OCI-LY1 (cell line): ENCODE data around the gene DPAGT1.

Source experiments
- H2AFZ ChIP-seq: fragments of 200-600 bp; sonication (generic), shearing (Covaris generic); 2 replicates; pipeline ENCODE4 v1.6.0; 2014; ENCODE audit warnings: antibody characterized with exemption, mild to moderate bottlenecking, low read length
- H3F3A ChIP-seq: fragments of 200-600 bp; sonication (generic), shearing (Covaris generic); 2 replicates; pipeline ENCODE4 v1.6.0; 2014; ENCODE audit warnings: mild to moderate bottlenecking, antibody characterized with exemption, low read length, moderate library complexity; ENCODE audit not compliant: insufficient read depth
- H3K27ac ChIP-seq: fragments of 200-600 bp; sonication (generic); 2 replicates; pipeline ENCODE4 v1.5.1; 2014; ENCODE audit warnings: low read length, mixed run types, mild to moderate bottlenecking, low read depth; ENCODE audit not compliant: poor library complexity, severe bottlenecking
- H3K27me3 ChIP-seq: fragments of 200-600 bp; sonication (generic); 2 replicates; pipeline ENCODE4 v1.6.0; 2014; ENCODE audit warnings: antibody characterized with exemption, mild to moderate bottlenecking, low read length, moderate library complexity; ENCODE audit not compliant: insufficient read depth
- H3K36me3 ChIP-seq: fragments of 200-600 bp; sonication (generic); 2 replicates; pipeline ENCODE4 v1.6.1; 2014; ENCODE audit warnings: mild to moderate bottlenecking, antibody characterized with exemption, low read length, moderate library complexity, mixed read lengths; ENCODE audit not compliant: insufficient read depth
- H3K4me1 ChIP-seq: fragments of 200-600 bp; sonication (generic); 2 replicates; pipeline ENCODE4 v1.5.1; 2014; ENCODE audit warnings: mild to moderate bottlenecking, low read length, moderate library complexity; ENCODE audit not compliant: insufficient read depth, severe bottlenecking
- H3K4me2 ChIP-seq: fragments of 200-600 bp; sonication (generic), shearing (Covaris generic); 2 replicates; pipeline ENCODE4 v1.6.1; 2014; ENCODE audit warnings: low read length
- H3K4me3 ChIP-seq: fragments of 200-600 bp; sonication (generic); 2 replicates; pipeline ENCODE4 v1.5.1; 2014; ENCODE audit warnings: low read length, low read depth, mild to moderate bottlenecking, mixed read lengths; ENCODE audit not compliant: poor library complexity, severe bottlenecking
- H3K79me2 ChIP-seq: fragments of 200-600 bp; shearing (Covaris generic); 2 replicates; pipeline ENCODE4 v1.6.1; 2016; ENCODE audit warnings: mixed run types, low read length, mixed read lengths; ENCODE audit not compliant: insufficient read depth
- H3K9ac ChIP-seq: fragments of 200-600 bp; sonication (generic), shearing (Covaris generic); 2 replicates; pipeline ENCODE4 v1.6.1; 2014; ENCODE audit warnings: mild to moderate bottlenecking, low read length, mixed read lengths
- H3K9me2 ChIP-seq: fragments of 200-600 bp; sonication (generic), shearing (Covaris generic); 2 replicates; pipeline ENCODE4 v1.6.1; 2014; ENCODE audit warnings: low read depth, mild to moderate bottlenecking, low read length, mixed read lengths
- H3K9me3 ChIP-seq: fragments of 200-600 bp; shearing (Covaris generic); 2 replicates; pipeline ENCODE4 v1.6.1; 2014; ENCODE audit warnings: low read length, mixed read lengths
- H4K20me1 ChIP-seq: fragments of 200-600 bp; sonication (generic), shearing (Covaris generic); 2 replicates; pipeline ENCODE4 v1.6.0; 2016; ENCODE audit warnings: mild to moderate bottlenecking, low read length; ENCODE audit not compliant: insufficient read depth
- EZH2 ChIP-seq: fragments of 200-600 bp; sonication (generic), shearing (Covaris generic); IDR thresholded peaks from 2 replicates; pipeline ENCODE4 v1.8.0; 2017; ENCODE audit warnings: borderline replicate concordance, mixed run types, mild to moderate bottlenecking, antibody characterized with exemption, low read length, moderate library complexity, mixed read lengths
- TF ChIP-seq, protein P1 (sequence below): fragments of 200-600 bp; sonication (generic), shearing (Covaris generic); IDR thresholded peaks from 2 replicates; pipeline ENCODE4 v1.5.1; 2017; ENCODE audit warnings: mild to moderate bottlenecking, antibody characterized with exemption, low read length, moderate library complexity, mixed read lengths

The DPAGT1 gene

GRCh38 chr11:119116235-119116594, 14.6 kb upstream of the DPAGT1 start:
- H3K27ac ChIP-seq, result no peak overlapping the region
- H3K9me3 ChIP-seq, result no peaks in the 10 kb centered on the region
- no peak overlapping the region for H2AFZ ChIP-seq
- H3K27me3 ChIP-seq, result no peaks in the 10 kb centered on the region
- H3K79me2 ChIP-seq, result no peaks in the 10 kb centered on the region
- no peaks in the 10 kb centered on the region for H3F3A ChIP-seq
- TF ChIP-seq, protein P1, sequence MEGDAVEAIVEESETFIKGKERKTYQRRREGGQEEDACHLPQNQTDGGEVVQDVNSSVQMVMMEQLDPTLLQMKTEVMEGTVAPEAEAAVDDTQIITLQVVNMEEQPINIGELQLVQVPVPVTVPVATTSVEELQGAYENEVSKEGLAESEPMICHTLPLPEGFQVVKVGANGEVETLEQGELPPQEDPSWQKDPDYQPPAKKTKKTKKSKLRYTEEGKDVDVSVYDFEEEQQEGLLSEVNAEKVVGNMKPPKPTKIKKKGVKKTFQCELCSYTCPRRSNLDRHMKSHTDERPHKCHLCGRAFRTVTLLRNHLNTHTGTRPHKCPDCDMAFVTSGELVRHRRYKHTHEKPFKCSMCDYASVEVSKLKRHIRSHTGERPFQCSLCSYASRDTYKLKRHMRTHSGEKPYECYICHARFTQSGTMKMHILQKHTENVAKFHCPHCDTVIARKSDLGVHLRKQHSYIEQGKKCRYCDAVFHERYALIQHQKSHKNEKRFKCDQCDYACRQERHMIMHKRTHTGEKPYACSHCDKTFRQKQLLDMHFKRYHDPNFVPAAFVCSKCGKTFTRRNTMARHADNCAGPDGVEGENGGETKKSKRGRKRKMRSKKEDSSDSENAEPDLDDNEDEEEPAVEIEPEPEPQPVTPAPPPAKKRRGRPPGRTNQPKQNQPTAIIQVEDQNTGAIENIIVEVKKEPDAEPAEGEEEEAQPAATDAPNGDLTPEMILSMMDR, result no peak
- TF ChIP-seq EZH2, result no peak
- H3K4me2 ChIP-seq, result no peak overlapping the region
- peaks cover 44% of the 10 kb centered on the region for H3K36me3 ChIP-seq
- no peaks in the 10 kb centered on the region for H3K9me2 ChIP-seq
- no peak overlapping the region for H3K9ac ChIP-seq
- H4K20me1 ChIP-seq, result no peaks in the 10 kb centered on the region
- no peak overlapping the region for H3K4me3 ChIP-seq
- H3K4me1 ChIP-seq, result peaks cover 12% of the 10 kb centered on the region

DNA sequence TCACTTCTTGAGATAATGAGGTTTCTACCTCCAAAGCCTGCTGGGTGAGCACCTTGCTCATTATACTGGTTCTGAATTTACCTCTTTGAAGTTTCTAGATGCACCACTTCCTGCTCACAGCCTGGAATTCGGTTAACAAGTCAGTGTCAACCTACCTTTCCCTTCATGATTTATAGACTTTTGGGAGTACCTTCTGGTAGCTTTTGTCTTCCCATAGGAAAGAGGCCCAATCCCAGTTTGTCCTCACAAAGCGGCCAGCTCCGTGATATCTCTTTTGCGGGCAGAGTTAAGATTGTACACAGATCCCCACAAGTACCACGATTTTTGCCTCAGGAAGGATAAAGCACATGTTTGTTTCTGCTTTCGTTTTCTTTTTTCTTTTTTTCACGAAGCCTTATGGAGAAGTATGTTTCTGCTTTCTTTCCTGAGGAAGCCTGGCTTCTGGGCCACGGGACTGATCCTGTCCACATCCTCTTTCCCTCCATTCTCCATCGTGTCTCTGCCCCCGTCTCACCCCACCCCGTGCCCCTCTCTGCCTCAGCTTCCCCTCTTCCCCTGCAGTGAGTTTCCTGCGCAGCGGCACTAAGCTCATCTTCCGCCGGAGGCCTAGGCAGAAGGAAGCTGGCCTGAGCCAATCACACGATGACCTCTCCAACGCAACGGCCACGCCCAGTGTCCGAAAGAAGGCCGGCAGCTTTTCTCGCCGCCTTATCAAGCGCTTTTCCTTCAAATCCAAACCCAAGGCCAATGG, 14.0 kb upstream of the DPAGT1 start:
- no peaks in the 10 kb centered on the region for H3K9me3 ChIP-seq
- H3K36me3 ChIP-seq, result peaks cover 49% of the 10 kb centered on the region
- H3K27me3 ChIP-seq, result no peaks in the 10 kb centered on the region
- H3K4me3 ChIP-seq, result no peak overlapping the region
- no peak overlapping the region for H3K27ac ChIP-seq
- H4K20me1 ChIP-seq, result no peaks in the 10 kb centered on the region
- H3K4me2 ChIP-seq, result no peak overlapping the region
- TF ChIP-seq EZH2, result no peak
- TF ChIP-seq, protein P1, result no peak
- no peaks in the 10 kb centered on the region for H3F3A ChIP-seq
- H2AFZ ChIP-seq, result no peak overlapping the region
- H3K9ac ChIP-seq, result no peak overlapping the region
- H3K4me1 ChIP-seq, result peaks cover 8% of the 10 kb centered on the region
- no peaks in the 10 kb centered on the region for H3K9me2 ChIP-seq
- H3K79me2 ChIP-seq, result no peaks in the 10 kb centered on the region

DNA sequence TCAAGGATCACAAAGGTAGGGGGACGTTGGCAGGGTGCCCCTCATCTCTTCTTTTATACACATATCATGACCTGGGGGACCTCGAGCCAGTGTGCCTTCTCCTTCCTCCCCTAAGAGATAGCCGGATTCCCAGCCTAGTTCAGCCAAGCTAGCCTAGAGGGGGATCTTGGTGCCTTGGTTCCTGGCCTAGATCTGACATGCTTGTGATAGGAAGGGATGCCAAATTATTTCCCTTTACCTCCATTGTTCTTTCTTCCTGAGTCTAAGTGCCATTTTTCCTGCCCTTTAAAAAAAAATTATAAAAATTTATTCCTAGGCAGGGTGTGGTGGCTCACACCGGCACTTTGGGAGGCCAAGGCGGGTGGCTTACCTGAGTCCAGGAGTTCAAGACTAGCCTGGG, 12.7 kb upstream of the DPAGT1 start:
- H3K9ac ChIP-seq, result no peak overlapping the region
- no peaks in the 10 kb centered on the region for H3K9me2 ChIP-seq
- no peaks in the 10 kb centered on the region for H3K4me1 ChIP-seq
- H3K4me2 ChIP-seq, result no peak overlapping the region
- no peak overlapping the region for H2AFZ ChIP-seq
- H3K9me3 ChIP-seq, result no peaks in the 10 kb centered on the region
- no peak overlapping the region for H3K27ac ChIP-seq
- H3K79me2 ChIP-seq, result no peaks in the 10 kb centered on the region
- H4K20me1 ChIP-seq, result no peaks in the 10 kb centered on the region
- no peak overlapping the region for H3K4me3 ChIP-seq
- no peaks in the 10 kb centered on the region for H3F3A ChIP-seq
- H3K27me3 ChIP-seq, result no peaks in the 10 kb centered on the region
- TF ChIP-seq EZH2, result no peak
- TF ChIP-seq, protein P1, result no peak
- H3K36me3 ChIP-seq, result peaks cover 52% of the 10 kb centered on the region
